Endothelial cell of umbilical vein (primary cell): ENCODE data around the gene URAD. TPM values are rescaled to one million over a fixed set of nuclear protein-coding genes. Genes with fewer than 3 reads are reported as not detected.

Experiments used
- BruUV-seq: library from RNA; stranded (reverse); fragments of 400-500 nt; replicated peaks from 2 replicates; lab custom pipeline; 2021; lab: Mats Ljungman, UMichigan
- CTCF ChIA-PET: fragments of 300-600, 350-600 bp; sonication (Branson Sonifier 250); formaldehyde crosslinking; loops from one replicate; lab custom pipeline; 2021; ENCODE audit warnings: antibody characterized with exemption, inconsistent platforms; lab: Charles Lee
- POLR2A ChIA-PET: fragments of 300-600, 350-600 bp; sonication (Branson Sonifier 250); formaldehyde crosslinking; loops from one replicate; lab custom pipeline; 2021; ENCODE audit warnings: antibody characterized with exemption, inconsistent platforms; lab: Charles Lee
- DNase-seq: peaks from one replicate; pipeline ENCODE4 v3.0.0-alpha.2; 2011; ENCODE audit warnings: low read depth, low spot score
- FAIRE-seq: peaks from 2 replicates; lab custom pipeline; 2011; peaks lifted over from hg19 to GRCh38; lab: Jason Lieb, UNC
- H2AFZ ChIP-seq: 2 replicates; pipeline ENCODE4 v1.6.0; 2012; ENCODE audit warnings: low read depth, low read length, control low read depth, inconsistent platforms
- H3K27ac ChIP-seq: 2 replicates; pipeline ENCODE4 v1.5.1; 2011; ENCODE audit warnings: low read depth, mild to moderate bottlenecking, control low read depth, low read length, moderate library complexity; ENCODE audit not compliant: insufficient read depth
- H3K27me3 ChIP-seq, 2 experiments: 2 replicates each; pipeline versions ENCODE4 v1.6.0 to v1.6.1; 2011; ENCODE audit warnings: low read length in 2 of 2, mixed read lengths in 1 of 2; ENCODE audit not compliant: control insufficient read depth in 2 of 2, insufficient read depth in 2 of 2
- H3K36me3 ChIP-seq, 2 experiments: 2 replicates in 1 of 2; 3 replicates in 1 of 2; pipeline ENCODE4 v1.5.1; 2011; ENCODE audit warnings: low read length in 2 of 2, mild to moderate bottlenecking in 1 of 2, moderate library complexity in 1 of 2; ENCODE audit not compliant: control insufficient read depth in 2 of 2, insufficient read depth in 2 of 2; ENCODE audit errors: extremely low read depth in 1 of 2
- H3K4me1 ChIP-seq: 3 replicates; pipeline ENCODE4 v1.5.1; 2011; ENCODE audit warnings: mild to moderate bottlenecking, low read length; ENCODE audit not compliant: control insufficient read depth, insufficient read depth; ENCODE audit errors: extremely low read depth
- H3K4me2 ChIP-seq: 2 replicates; pipeline ENCODE4 v1.6.1; 2011; ENCODE audit warnings: low read length, control low read depth, mixed read lengths; ENCODE audit not compliant: insufficient read depth
- H3K4me3 ChIP-seq, 3 experiments: fragments of 200-600 bp in 1 of 3; sonication (generic), shearing (Covaris generic) in 1 of 3; replicated peaks in 1 of 3; 2 replicates each; pipeline ENCODE4 v1.5.1; 2011 to 2016; ENCODE audit warnings: control low read depth in 3 of 3, low read length in 3 of 3, mild to moderate bottlenecking in 2 of 3, inconsistent platforms in 1 of 3, low read depth in 1 of 3, moderate library complexity in 1 of 3; ENCODE audit not compliant: insufficient read depth in 1 of 3
- H3K79me2 ChIP-seq: 2 replicates; pipeline ENCODE4 v1.6.0; 2012; ENCODE audit warnings: low read length, inconsistent platforms; ENCODE audit not compliant: control insufficient read depth, insufficient read depth
- H3K9ac ChIP-seq: replicated peaks from 2 replicates; pipeline ENCODE3; 2011; ENCODE audit warnings: low read length, control low read depth; ENCODE audit not compliant: insufficient read depth; ENCODE audit errors: extremely low read depth
- H3K9me1 ChIP-seq: replicated peaks from 3 replicates; pipeline ENCODE4 v1.6.0; 2011; ENCODE audit warnings: mild to moderate bottlenecking, low read length; ENCODE audit not compliant: control insufficient read depth, insufficient read depth; ENCODE audit errors: extremely low read depth
- H3K9me3 ChIP-seq: replicated peaks from 2 replicates; pipeline ENCODE4 v1.5.1; 2012; ENCODE audit warnings: low read length, inconsistent platforms; ENCODE audit not compliant: control insufficient read depth, insufficient read depth
- H4K20me1 ChIP-seq: replicated peaks from 2 replicates; pipeline ENCODE3; 2011; ENCODE audit warnings: mild to moderate bottlenecking, low read length; ENCODE audit not compliant: control insufficient read depth, insufficient read depth; ENCODE audit errors: extremely low read depth
- CTCF ChIP-seq, 2 donors: IDR thresholded peaks; 1 replicate in 1 of 2; 2 replicates in 1 of 2; pipeline ENCODE4 v1.5.1; 2011; ENCODE audit warnings: low read length in 2 of 2, mild to moderate bottlenecking in 2 of 2, moderate library complexity in 2 of 2, control low read depth in 1 of 2, inconsistent platforms in 1 of 2, low read depth in 1 of 2; ENCODE audit not compliant: insufficient read depth in 1 of 2; ENCODE audit errors: extremely low read depth in 1 of 2
- EZH2 ChIP-seq: IDR thresholded peaks from 2 replicates; pipeline ENCODE4 v1.6.1; 2012; ENCODE audit warnings: borderline replicate concordance, low read depth, mild to moderate bottlenecking, moderate library complexity, low read length, inconsistent platforms; ENCODE audit not compliant: severe bottlenecking
- FOS ChIP-seq: IDR thresholded peaks from 2 replicates; pipeline ENCODE4 v1.6.1; 2011; ENCODE audit warnings: mild to moderate bottlenecking, low read length, moderate library complexity, borderline replicate concordance; ENCODE audit not compliant: insufficient read depth
- GATA2 ChIP-seq: IDR thresholded peaks from 2 replicates; pipeline ENCODE4 v1.7.0; 2011; ENCODE audit warnings: low read depth, mild to moderate bottlenecking, moderate library complexity, mixed read lengths, low read length; ENCODE audit not compliant: insufficient read length, insufficient read depth
- JUN ChIP-seq: IDR thresholded peaks from 2 replicates; pipeline ENCODE4 v1.6.1; 2011; ENCODE audit warnings: borderline replicate concordance, low read depth; ENCODE audit not compliant: insufficient read length, insufficient read depth
- MYC ChIP-seq: IDR thresholded peaks from one replicate; pipeline ENCODE4 v1.6.1; 2011; ENCODE audit warnings: mild to moderate bottlenecking, low read depth, low read length
- POLR2A ChIP-seq: IDR thresholded peaks from 2 replicates; pipeline ENCODE4 v1.6.1; 2012; ENCODE audit warnings: low read depth, mild to moderate bottlenecking, control low read depth, low read length
- POLR2AphosphoS5 ChIP-seq: IDR thresholded peaks from 2 replicates; pipeline ENCODE4 v1.6.1; 2012; ENCODE audit warnings: low read depth, mild to moderate bottlenecking, control low read depth, low read length, moderate library complexity; ENCODE audit not compliant: insufficient read depth
- dilution Hi-C: fragments of 300-500 bp; cut with MboI; formaldehyde crosslinking; loops from one replicate; pipeline ENCODE4 v1.15.0; 2019; ENCODE audit warnings: low sequenced_read_pairs; ENCODE audit not compliant: extremely low pct_ligation_motif_present
- intact Hi-C: fragments of 100-400 bp; cut with micrococcal nuclease; formaldehyde crosslinking; loops from one replicate; pipeline ENCODE4 v1.10.0; 2022
- polyA plus RNA-seq, 4 experiments: library from polyadenylated mRNA; depleted of rRNA in 3 of 4; stranded (reverse) in 3 of 4; unstranded in 1 of 4; fragments of >200 nt; gene quantifications; 2 replicates each; pipeline versions ENCODE4 v1.2.1 to v1.2.3, GENCODE V29; 2011 to 2012; ENCODE audit warnings: missing spikeins in 1 of 4
- total RNA-seq: library from RNA; stranded (reverse); gene quantifications from 2 replicates; pipeline ENCODE4 v1.2.3, GENCODE V29; 2021
- TF ChIP-seq, protein P1 (sequence below): IDR thresholded peaks from 2 replicates; pipeline ENCODE4 v1.6.1; 2011; ENCODE audit not compliant: insufficient read depth, insufficient read length

The URAD gene
- total and polyA plus RNA-seq, 2 donors (not counting 3 experiments of a cell fraction or from before 2014, with no cell fraction given), result not detected

GRCh38 chr13:27985600-27985999 is 2.9 kb downstream of the URAD start:
- CTCF ChIA-PET, result interaction anchor here (1.7 to 9.6 kb wide), 5 partner anchors 32 to 625 kb away, joined by 4 to 207 read pairs (median 30); no protein-coding TSS in a partner anchor
- H3K4me3 ChIP-seq, result no peak overlapping the region
- no peak overlapping the region for H3K27ac ChIP-seq
- H3K9ac ChIP-seq, result no peak overlapping the region
- H3K4me2 ChIP-seq, result no peak overlapping the region
- no TSS peak for BruUV-seq
- H3K9me1 ChIP-seq, result no peaks in the 10 kb centered on the region
- no peaks in the 10 kb centered on the region for H3K4me1 ChIP-seq
- no peak overlapping the region for H2AFZ ChIP-seq
- dilution Hi-C loops (no loop called here), intact Hi-C loops (loop anchor here (10.0 kb wide), 1 partner anchor 1001 kb away; no protein-coding TSS in a partner anchor)
- no peaks in the 10 kb centered on the region for H3K79me2 ChIP-seq
- DNase-seq (no peak), FAIRE-seq (no peak)
- peaks cover 31% of the 10 kb centered on the region in 2 experiments for H3K27me3 ChIP-seq
- TF ChIP-seq JUN (no peak), POLR2AphosphoS5 (no peak), EZH2 (no peak), POLR2A (no peak), FOS (no peak), GATA2 (no peak), CTCF (IDR thresholded peaks at IDR 0.05; ENCODE audit: extremely low read depth in 1 of 2, insufficient read depth in 1 of 2, low read depth in 1 of 2, low read length in 2 of 2) (no peak), MYC (no peak)
- TF ChIP-seq, protein P1, sequence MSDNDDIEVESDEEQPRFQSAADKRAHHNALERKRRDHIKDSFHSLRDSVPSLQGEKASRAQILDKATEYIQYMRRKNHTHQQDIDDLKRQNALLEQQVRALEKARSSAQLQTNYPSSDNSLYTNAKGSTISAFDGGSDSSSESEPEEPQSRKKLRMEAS, result no peak
- no peaks in the 10 kb centered on the region for H3K36me3 ChIP-seq
- no peaks in the 10 kb centered on the region for H3K9me3 ChIP-seq
- POLR2A ChIA-PET, result no interaction called here
- H4K20me1 ChIP-seq, result no peaks in the 10 kb centered on the region
